Upper lobe of right lung (tissue), 1 donor: Measurements from ENCODE around the gene MANF. TPM values are rescaled to one million over a fixed set of nuclear protein-coding genes. Genes with fewer than 3 reads are reported as not detected.

ENCODE experiments used
- ATAC-seq: fragments of 200-7000 bp; cut with Tn5 transposase; one replicate; pipeline ENCODE4 v1.9.1; 2020; ENCODE audit warnings: mild to moderate bottlenecking, moderate library complexity
- DNase-seq: peaks from one replicate; pipeline ENCODE4 v3.0.0-alpha.2; 2020
- H3K27ac ChIP-seq: fragments of 200-600 bp; one replicate; pipeline ENCODE4 v1.8.0; 2022
- H3K27me3 ChIP-seq: fragments of 200-600 bp; one replicate; pipeline ENCODE4 v1.8.0; 2022; ENCODE audit warnings: mild to moderate bottlenecking
- H3K36me3 ChIP-seq: fragments of 200-600 bp; one replicate; pipeline ENCODE4 v1.8.0; 2022
- H3K4me1 ChIP-seq: fragments of 200-600 bp; one replicate; pipeline ENCODE4 v1.8.0; 2022
- H3K4me3 ChIP-seq: fragments of 200-600 bp; one replicate; pipeline ENCODE4 v1.8.0; 2022; ENCODE audit warnings: mild to moderate bottlenecking
- H3K9me3 ChIP-seq: fragments of 200-600 bp; one replicate; pipeline ENCODE4 v1.8.0; 2022
- intact Hi-C: fragments of 100-400 bp; cut with DNase I; formaldehyde crosslinking; loops from one replicate; pipeline ENCODE4 v1.11.0; 2022
- total RNA-seq: library from RNA; stranded (reverse); fragmentation: NEBNext Ultra II Directional; extraction: Animal tissue kit (Norgen Biotek cat#: 25700); gene quantifications from one replicate; pipeline ENCODE4 v1.2.1, GENCODE V29; 2021
- TF ChIP-seq, protein P1 (sequence below): fragments of 200-600 bp; IDR thresholded peaks from one replicate; pipeline ENCODE4 v1.8.0; 2022; ENCODE audit warnings: antibody characterized with exemption
- donor health status: DM: no; HTN: yes; CAD: no; lungs with severe emphysema.

The MANF gene
- total RNA-seq, 1 donor from 2014 or later = 80.3 TPM

DNA sequence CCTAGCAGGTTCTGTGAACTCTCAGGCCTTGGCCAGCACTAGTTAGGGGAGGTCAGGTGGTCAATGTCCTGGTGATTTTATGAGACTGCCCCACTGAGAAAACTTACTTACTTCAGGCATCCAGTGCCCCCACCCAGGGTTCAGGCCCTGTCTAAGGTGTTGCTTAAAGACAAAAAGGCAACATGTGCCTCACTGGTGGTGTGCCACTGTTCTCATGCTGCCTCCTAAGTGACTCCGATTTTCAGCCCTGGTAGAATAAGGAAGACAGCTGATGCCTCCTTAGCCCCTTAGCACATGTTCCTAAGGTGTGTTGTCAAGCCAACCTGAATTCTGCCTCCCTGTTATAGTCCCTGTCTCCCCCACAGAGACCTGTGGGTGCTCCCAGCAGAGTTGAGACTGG is 11.3 kb downstream of the MANF start:
- Histone ChIP-seq H3K4me1 (peaks cover 27% of the 10 kb centered on the region), H3K9me3 (no peaks in the 10 kb centered on the region), H3K36me3 (peaks cover 86% of the 10 kb centered on the region), H3K27ac (no peak overlapping the region), H3K4me3 (no peak overlapping the region), H3K27me3 (no peaks in the 10 kb centered on the region)
- TF ChIP-seq, protein P1, sequence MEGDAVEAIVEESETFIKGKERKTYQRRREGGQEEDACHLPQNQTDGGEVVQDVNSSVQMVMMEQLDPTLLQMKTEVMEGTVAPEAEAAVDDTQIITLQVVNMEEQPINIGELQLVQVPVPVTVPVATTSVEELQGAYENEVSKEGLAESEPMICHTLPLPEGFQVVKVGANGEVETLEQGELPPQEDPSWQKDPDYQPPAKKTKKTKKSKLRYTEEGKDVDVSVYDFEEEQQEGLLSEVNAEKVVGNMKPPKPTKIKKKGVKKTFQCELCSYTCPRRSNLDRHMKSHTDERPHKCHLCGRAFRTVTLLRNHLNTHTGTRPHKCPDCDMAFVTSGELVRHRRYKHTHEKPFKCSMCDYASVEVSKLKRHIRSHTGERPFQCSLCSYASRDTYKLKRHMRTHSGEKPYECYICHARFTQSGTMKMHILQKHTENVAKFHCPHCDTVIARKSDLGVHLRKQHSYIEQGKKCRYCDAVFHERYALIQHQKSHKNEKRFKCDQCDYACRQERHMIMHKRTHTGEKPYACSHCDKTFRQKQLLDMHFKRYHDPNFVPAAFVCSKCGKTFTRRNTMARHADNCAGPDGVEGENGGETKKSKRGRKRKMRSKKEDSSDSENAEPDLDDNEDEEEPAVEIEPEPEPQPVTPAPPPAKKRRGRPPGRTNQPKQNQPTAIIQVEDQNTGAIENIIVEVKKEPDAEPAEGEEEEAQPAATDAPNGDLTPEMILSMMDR = no peak
- intact Hi-C loops = no loop called here
- no peak for DNase-seq
- no peak for ATAC-seq

DNA sequence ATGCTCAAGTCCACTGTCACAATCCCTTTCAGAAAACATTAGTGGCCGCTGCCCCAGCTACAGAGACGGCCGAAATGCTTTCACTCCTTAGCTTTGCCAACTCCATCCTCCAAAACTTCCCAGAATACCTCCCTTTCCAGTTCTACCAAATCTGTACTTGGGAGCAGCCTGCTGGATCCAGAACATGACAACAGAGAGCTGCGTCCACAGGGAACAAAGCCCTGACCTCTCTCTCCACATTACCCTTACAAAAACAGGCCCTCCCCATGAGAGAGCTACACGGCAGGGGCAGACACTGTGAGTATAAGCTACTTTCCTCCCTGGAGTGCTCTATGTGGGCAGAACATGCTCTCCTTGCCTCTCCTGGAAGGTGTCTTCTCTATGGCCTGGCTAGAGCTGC is 12.3 kb downstream of the MANF start:
- Histone ChIP-seq H3K27ac (no peak overlapping the region), H3K9me3 (no peaks in the 10 kb centered on the region), H3K4me3 (no peak overlapping the region), H3K4me1 (peaks cover 26% of the 10 kb centered on the region), H3K36me3 (peaks cover 94% of the 10 kb centered on the region), H3K27me3 (no peaks in the 10 kb centered on the region)
- DNase-seq (no peak), ATAC-seq (no peak)
- intact Hi-C loops = no loop called here
- TF ChIP-seq, protein P1 = no peak

DNA sequence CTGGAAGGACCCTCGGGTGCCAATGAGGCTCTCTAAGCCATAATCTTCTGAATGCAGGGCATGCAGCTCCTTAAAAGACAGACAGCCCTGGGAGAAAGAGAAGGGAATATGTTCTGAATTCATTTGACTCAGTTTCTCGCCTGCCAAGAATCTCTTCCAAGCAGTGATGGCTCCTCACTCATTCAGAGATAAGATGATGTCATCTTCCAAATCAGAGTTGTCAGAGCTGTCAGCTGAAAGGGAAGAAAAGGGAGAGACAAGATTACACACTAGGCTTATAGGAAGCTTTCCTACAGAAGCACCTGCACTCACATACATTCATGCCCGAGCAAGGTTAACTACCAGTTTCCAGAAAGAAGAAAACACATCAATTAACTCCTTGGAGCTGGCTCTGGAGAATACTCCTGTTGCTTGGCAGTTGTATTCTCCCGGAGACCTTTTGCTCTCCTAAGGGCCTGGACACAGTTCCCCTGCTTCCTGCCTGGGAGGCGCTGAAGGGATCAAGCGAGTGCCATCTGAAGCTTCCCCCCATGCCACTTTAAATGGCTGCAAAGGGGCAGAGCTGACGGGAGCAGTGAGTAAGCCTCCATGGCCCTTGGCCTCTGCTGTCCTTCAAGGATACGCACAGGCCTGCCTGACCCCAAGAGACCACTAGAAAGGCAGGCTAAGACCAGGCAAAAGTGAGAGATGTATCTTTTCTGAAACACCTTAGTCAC is 13.7 kb downstream of the MANF start:
- ATAC-seq = no peak
- H3K9me3 ChIP-seq = no peaks in the 10 kb centered on the region
- intact Hi-C loops = no loop called here

DNA sequence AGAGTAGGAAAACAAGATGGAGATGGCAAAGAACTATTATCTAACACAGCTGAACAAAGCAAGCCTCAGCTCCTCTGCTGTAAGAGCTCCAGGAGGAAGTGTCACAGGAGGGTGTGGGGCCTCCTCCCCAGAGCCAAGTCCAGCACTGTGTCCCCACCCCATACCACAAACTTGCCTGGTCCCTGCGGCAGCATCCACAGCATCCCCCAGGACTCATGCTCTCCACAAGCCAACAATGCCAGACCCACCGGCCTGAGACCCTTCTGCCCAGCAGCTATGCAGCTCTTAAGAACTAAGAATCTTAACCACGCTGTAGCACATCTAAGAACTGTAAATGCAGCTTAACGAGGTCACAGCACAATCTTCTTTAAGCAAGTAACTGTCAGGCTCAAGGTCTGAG is 15.1 kb downstream of the MANF start:
- no peaks in the 10 kb centered on the region for H3K9me3 ChIP-seq
- no peak overlapping the region for H3K27ac ChIP-seq
- DNase-seq (no peak), ATAC-seq (peak; percentile 42)
- no peak overlapping the region for H3K4me3 ChIP-seq
- peaks cover 7% of the 10 kb centered on the region for H3K4me1 ChIP-seq
- TF ChIP-seq, protein P1 = no peak
- no peaks in the 10 kb centered on the region for H3K27me3 ChIP-seq
- peaks cover 85% of the 10 kb centered on the region for H3K36me3 ChIP-seq
- intact Hi-C loops = no loop called here

More for the DNA sequence above, 13.7 kb downstream of the MANF start:
- TF ChIP-seq, protein P1 = no peak
- Histone ChIP-seq H3K4me1 (peaks cover 15% of the 10 kb centered on the region), H3K27me3 (no peaks in the 10 kb centered on the region), H3K36me3 (peaks cover 88% of the 10 kb centered on the region), H3K4me3 (no peak overlapping the region), H3K27ac (no peak overlapping the region)
- DNase-seq = no peak

DNA sequence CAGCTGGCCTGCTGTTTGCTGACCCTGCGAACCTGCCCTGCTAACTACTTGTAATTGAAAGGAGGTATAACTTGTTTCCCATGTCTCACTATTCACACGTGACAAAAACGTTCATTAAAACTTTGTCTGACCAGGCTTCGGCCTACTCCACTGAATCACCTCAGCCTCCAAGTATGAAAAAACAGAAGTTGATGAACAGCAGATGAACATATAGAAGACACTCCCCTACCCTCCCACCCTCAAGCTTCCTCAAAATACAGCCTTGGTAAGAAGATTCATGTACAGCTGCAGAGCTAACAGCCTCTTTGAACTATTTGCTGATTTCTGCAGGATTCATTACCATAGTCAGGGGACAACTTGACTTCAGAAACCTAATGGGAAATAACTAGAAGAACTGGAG is 16.6 kb downstream of the MANF start:
- peak; percentile 82 for ATAC-seq
- TF ChIP-seq, protein P1 = no peak

DNA sequence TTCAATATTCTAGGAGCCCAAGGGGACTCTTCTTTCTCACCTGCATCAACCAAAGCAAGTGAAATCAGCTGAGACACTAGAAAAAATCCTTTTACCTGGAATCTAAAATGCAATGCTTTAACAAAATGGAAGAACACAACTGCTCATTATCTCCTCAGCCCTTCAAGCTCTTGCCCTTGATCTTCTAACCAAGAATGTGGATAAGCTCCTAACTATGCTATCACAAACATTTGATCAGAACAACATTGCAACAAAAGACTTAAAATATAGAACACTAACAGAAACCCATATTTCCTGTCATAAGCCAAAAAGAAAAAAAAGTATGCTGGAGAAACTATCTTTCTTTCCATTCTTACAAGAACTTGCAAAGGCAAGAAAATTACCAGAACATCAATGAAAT is 18.6 kb downstream of the MANF start:
- Histone ChIP-seq H3K4me3 (no peak overlapping the region), H3K27me3 (no peaks in the 10 kb centered on the region), H3K4me1 (peaks cover 7% of the 10 kb centered on the region), H3K9me3 (no peaks in the 10 kb centered on the region), H3K27ac (no peak overlapping the region), H3K36me3 (peaks cover 69% of the 10 kb centered on the region)
- intact Hi-C loops = no loop called here
- TF ChIP-seq, protein P1 = no peak
- ATAC-seq = no peak
- no peak for DNase-seq

More for the DNA sequence above, 16.6 kb downstream of the MANF start:
- DNase-seq = no peak
- H3K4me1 ChIP-seq = peaks cover 7% of the 10 kb centered on the region
- H3K9me3 ChIP-seq = no peaks in the 10 kb centered on the region
- no peak overlapping the region for H3K4me3 ChIP-seq
- intact Hi-C loops = no loop called here
- no peak overlapping the region for H3K27ac ChIP-seq
- H3K27me3 ChIP-seq = no peaks in the 10 kb centered on the region
- H3K36me3 ChIP-seq = peaks cover 74% of the 10 kb centered on the region
